ENCODE measurements around the gene TFEB. TPM values are rescaled to one million over a fixed set of nuclear protein-coding genes. Genes with fewer than 3 reads are reported as not detected.

Gene TFEB
- total RNA-seq, 1 experiment from 2014 or later, result 6.6 TPM

DNA sequence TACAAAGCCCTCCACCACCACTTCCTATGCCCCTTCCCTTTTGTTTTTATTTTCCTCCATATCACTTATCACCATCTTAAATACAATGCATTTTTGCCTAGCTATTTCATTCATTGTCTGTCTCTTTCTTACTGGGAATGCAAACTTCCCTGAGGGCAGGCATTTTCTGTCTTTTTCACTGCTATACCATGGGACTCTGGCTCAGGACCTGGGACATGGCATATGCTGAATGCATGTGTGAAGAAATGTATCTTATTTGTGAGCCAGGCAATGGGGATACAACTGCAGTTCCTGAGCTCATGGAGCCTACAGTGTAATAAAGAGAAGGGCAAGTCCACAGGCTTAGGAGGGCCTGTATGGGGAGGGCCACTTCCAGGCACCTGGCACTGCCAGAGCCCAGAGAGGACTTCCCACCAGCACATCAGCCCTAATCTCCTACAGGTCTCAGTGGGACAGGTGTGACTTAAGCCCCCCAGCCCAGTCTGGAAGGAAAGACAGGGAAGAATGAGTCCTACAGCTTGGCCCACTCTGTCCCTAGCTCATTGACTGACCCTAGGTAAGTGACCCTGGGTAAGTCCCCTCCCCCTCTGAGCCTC lies 43.2 kb downstream of the TFEB start:
- H3K36me3 Mint-ChIP-seq (ENCODE audit: insufficient read depth, unreplicated experiment), result no peaks in the 10 kb centered on the region
- no peaks in the 10 kb centered on the region for H3K9me3 Mint-ChIP-seq (ENCODE audit: low read depth, unreplicated experiment)
- CTCF ChIA-PET, result interaction anchor here (1.1 to 1.4 kb wide), 2 partner anchors 11 to 21 kb away, joined by 3 to 5 read pairs; no protein-coding TSS in a partner anchor

DNA sequence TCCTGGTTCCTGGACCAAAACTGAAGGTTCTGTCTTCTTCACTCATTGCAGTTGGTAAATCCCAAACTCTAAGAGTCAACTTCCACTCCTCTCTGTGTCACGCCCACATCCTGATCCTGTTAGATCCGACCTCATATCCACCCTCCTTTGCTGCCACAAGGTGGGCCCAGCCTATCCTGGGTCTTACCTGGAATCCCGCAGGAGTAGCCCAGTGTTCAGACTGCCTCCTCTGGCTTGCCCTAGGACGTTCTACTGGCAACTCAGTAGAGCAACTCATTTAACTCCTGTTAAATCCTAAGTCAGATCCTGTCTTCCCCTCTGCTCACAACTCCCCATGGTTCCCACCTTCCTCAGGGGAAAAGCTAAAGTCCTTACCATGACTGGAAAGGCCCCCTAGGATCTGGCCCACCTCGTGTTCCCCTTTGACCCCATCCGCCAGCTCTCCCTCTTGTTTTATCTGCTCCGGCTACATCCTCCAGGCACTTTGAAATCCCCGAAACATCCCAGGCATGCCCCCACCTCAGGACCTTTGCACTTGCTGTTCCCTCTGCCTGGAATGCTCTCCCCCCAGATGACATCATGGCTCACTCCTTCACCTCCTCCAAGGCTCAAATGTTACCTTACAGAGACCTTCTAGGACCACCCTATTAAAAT lies 43.9 kb downstream of the TFEB start:
- BruUV-seq (replicated peaks), result no TSS peak
- DNase-seq, result no peak
- TF ChIP-seq CTCF (IDR thresholded peaks at IDR 0.05; ENCODE audit: unreplicated experiment), result no peak
- H3K4me1 Mint-ChIP-seq (ENCODE audit: low read depth, unreplicated experiment), result peaks cover 18% of the 10 kb centered on the region
- CTCF ChIA-PET, result interaction anchor here (1.1 to 1.4 kb wide), 2 partner anchors 11 to 21 kb away, joined by 3 to 5 read pairs; no protein-coding TSS in a partner anchor
- intact Hi-C loops (cut with micrococcal nuclease; ENCODE audit: unreplicated experiment), result no loop called here
- no peak overlapping the region for H3K27ac Mint-ChIP-seq (ENCODE audit: unreplicated experiment)
- H3K36me3 Mint-ChIP-seq (ENCODE audit: insufficient read depth, unreplicated experiment), result no peaks in the 10 kb centered on the region
- H3K27me3 Mint-ChIP-seq (ENCODE audit: unreplicated experiment), result no peaks in the 10 kb centered on the region
- H3K9me3 Mint-ChIP-seq (ENCODE audit: low read depth, unreplicated experiment), result no peaks in the 10 kb centered on the region
- no peak overlapping the region for H3K4me3 Mint-ChIP-seq (ENCODE audit: low read depth, unreplicated experiment)

More for the DNA sequence above, 43.2 kb downstream of the TFEB start:
- Mint-ChIP-seq H3K4me1 (ENCODE audit: low read depth, unreplicated experiment) (peaks cover 18% of the 10 kb centered on the region), H3K27ac (ENCODE audit: unreplicated experiment) (no peak overlapping the region), H3K4me3 (ENCODE audit: low read depth, unreplicated experiment) (no peak overlapping the region), H3K27me3 (ENCODE audit: unreplicated experiment) (no peaks in the 10 kb centered on the region)
- intact Hi-C loops (cut with micrococcal nuclease; ENCODE audit: unreplicated experiment), result no loop called here
- no peak for TF ChIP-seq CTCF (IDR thresholded peaks at IDR 0.05; ENCODE audit: unreplicated experiment)
- DNase-seq, result no peak
- BruUV-seq (replicated peaks), result no TSS peak

- no TSS peak for BruUV-seq (replicated peaks)
- no peak for DNase-seq
- CTCF ChIA-PET, result interaction anchor here (0.8 kb wide), 1 partner anchor 28 kb away, joined by 11 read pairs; no protein-coding TSS in a partner anchor
- peaks cover 18% of the 10 kb centered on the region for H3K4me1 Mint-ChIP-seq (ENCODE audit: low read depth, unreplicated experiment)
- H3K36me3 Mint-ChIP-seq (ENCODE audit: insufficient read depth, unreplicated experiment), result no peaks in the 10 kb centered on the region
- no peak for TF ChIP-seq CTCF (IDR thresholded peaks at IDR 0.05; ENCODE audit: unreplicated experiment)
- H3K27me3 Mint-ChIP-seq (ENCODE audit: unreplicated experiment), result no peaks in the 10 kb centered on the region
- H3K9me3 Mint-ChIP-seq (ENCODE audit: low read depth, unreplicated experiment), result no peaks in the 10 kb centered on the region
- no peak overlapping the region for H3K4me3 Mint-ChIP-seq (ENCODE audit: low read depth, unreplicated experiment)
- no peak overlapping the region for H3K27ac Mint-ChIP-seq (ENCODE audit: unreplicated experiment)
- intact Hi-C loops (cut with micrococcal nuclease; ENCODE audit: unreplicated experiment), result no loop called here
Measured at GRCh38 chr6:41690541-41691330, 44.7 kb downstream of the TFEB start.

DNA sequence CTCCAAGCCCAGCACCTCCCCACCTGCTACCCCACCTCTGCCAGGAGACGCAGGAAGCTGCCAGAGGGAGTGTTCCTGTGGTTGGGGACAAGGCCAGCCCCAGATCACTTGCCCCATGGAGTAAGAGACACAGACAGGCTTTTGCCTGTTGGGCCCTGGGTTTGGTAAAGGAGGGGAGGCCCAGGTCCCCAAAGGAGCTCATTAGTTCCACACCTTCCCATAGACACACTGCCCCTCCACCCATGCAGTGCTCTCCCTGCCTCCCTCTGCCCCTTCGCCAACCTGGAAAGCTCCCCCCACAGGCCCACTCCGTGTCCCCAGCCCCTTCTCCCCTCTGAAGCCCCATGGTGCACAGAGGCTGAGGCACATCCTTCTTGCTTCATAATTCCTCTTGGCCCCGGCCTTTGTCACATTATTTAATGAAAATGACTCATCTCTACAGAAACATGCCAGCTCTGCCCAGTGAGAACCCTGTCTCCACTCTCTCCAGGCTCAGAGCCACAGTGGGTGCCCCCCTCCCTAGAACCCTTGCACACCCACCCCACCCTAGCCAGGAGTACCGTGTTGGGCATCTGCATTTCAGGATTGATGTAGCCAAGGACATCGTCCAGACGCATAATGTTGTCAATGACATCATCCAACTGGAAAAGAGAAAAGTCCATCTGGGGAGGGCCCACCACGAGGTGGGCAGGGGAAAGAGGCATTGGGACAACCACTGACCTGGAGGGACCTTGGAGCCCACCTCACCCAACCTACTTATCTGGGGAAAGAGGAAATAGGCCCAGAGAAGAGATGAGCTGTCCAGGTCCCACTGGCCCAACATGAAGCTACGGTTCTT lies 46.0 kb downstream of the TFEB start:
- Mint-ChIP-seq H3K36me3 (ENCODE audit: insufficient read depth, unreplicated experiment) (no peaks in the 10 kb centered on the region), H3K4me1 (ENCODE audit: low read depth, unreplicated experiment) (peaks cover 9% of the 10 kb centered on the region), H3K4me3 (ENCODE audit: low read depth, unreplicated experiment) (no peak overlapping the region), H3K27me3 (ENCODE audit: unreplicated experiment) (no peaks in the 10 kb centered on the region), H3K9me3 (ENCODE audit: low read depth, unreplicated experiment) (no peaks in the 10 kb centered on the region), H3K27ac (ENCODE audit: unreplicated experiment) (no peak overlapping the region)
- BruUV-seq (replicated peaks), result no TSS peak
- intact Hi-C loops (cut with micrococcal nuclease; ENCODE audit: unreplicated experiment), result no loop called here
- CTCF ChIA-PET, result interaction anchor here (0.5 to 1.4 kb wide), 4 partner anchors 17 to 111 kb away, joined by 3 to 4 read pairs (median 3); no protein-coding TSS in a partner anchor
- no peak for DNase-seq
- no peak for TF ChIP-seq CTCF (IDR thresholded peaks at IDR 0.05; ENCODE audit: unreplicated experiment)
